Panc1 (cell line): Measurements from ENCODE around the gene RASGEF1B. TPM values are rescaled to one million over a fixed set of nuclear protein-coding genes. Genes with fewer than 3 reads are reported as not detected.

Experiments used
- ATAC-seq: fragments of 200-7000 bp; cut with Tn5 transposase; 2 replicates; pipeline ENCODE4 v1.9.1; 2020; ENCODE audit warnings: mild to moderate bottlenecking, moderate library complexity
- BruUV-seq: library from RNA; stranded (reverse); fragments of 400-500 nt; replicated peaks from 2 replicates; lab custom pipeline; 2021; lab: Mats Ljungman, UMichigan
- CTCF ChIA-PET: fragments of 300-600 bp; sonication (Branson Sonifier 250); formaldehyde crosslinking; loops from one replicate; lab custom pipeline; 2022; ENCODE audit warnings: antibody characterized with exemption; lab: Charles Lee
- POLR2A ChIA-PET: fragments of 300-600 bp; sonication (Branson Sonifier 250); formaldehyde crosslinking; loops from one replicate; lab custom pipeline; 2022; ENCODE audit warnings: antibody characterized with exemption; lab: Charles Lee
- DNase-seq: peaks from one replicate; pipeline ENCODE4 v3.0.0-alpha.2; 2010; ENCODE audit warnings: low read depth, low spot score
- H3K27ac ChIP-seq: 2 replicates; pipeline ENCODE4 v1.5.1; 2011; ENCODE audit warnings: mild to moderate bottlenecking, low read length, inconsistent platforms
- H3K27me3 ChIP-seq: fragments of 200-500 bp; sonication (Bioruptor generic); 2 replicates; pipeline ENCODE4 v1.6.0; 2014; ENCODE audit warnings: low read length, inconsistent platforms; ENCODE audit not compliant: control insufficient read depth, insufficient read depth
- H3K36me3 ChIP-seq: fragments of 200-500 bp; sonication (Bioruptor generic); 2 replicates; pipeline ENCODE4 v1.5.1; 2014; ENCODE audit warnings: inconsistent platforms, mild to moderate bottlenecking, low read length, moderate library complexity; ENCODE audit not compliant: control insufficient read depth, insufficient read depth
- H3K4me1 ChIP-seq: 2 replicates; pipeline ENCODE4 v1.5.1; 2011; ENCODE audit warnings: inconsistent platforms, mild to moderate bottlenecking, low read length, moderate library complexity; ENCODE audit not compliant: control insufficient read depth, insufficient read depth
- H3K4me3 ChIP-seq, 2 experiments: 2 replicates each; pipeline ENCODE4 v1.5.1; 2011 to 2012; ENCODE audit warnings: low read depth in 2 of 2, low read length in 2 of 2, mild to moderate bottlenecking in 2 of 2, inconsistent platforms in 1 of 2, moderate library complexity in 1 of 2
- H3K9me3 ChIP-seq: fragments of 200-500 bp; sonication (Bioruptor generic); 2 replicates; pipeline ENCODE4 v1.5.1; 2014; ENCODE audit warnings: low read depth, mild to moderate bottlenecking, inconsistent platforms, low read length, moderate library complexity; ENCODE audit not compliant: control insufficient read depth, insufficient read depth
- CTCF ChIP-seq: fragments of 450-650 bp; IDR thresholded peaks from 2 replicates; pipeline ENCODE4 v1.5.1; 2017; ENCODE audit warnings: mild to moderate bottlenecking
- POLR2AphosphoS5 ChIP-seq: IDR thresholded peaks from 2 replicates; pipeline ENCODE4 v1.6.1; 2012; ENCODE audit warnings: mild to moderate bottlenecking, low read depth, low read length, moderate library complexity
- SIN3A ChIP-seq: IDR thresholded peaks from 2 replicates; pipeline ENCODE4 v1.6.1; 2012; ENCODE audit warnings: low read depth, mild to moderate bottlenecking, low read length, moderate library complexity, borderline replicate concordance; ENCODE audit not compliant: insufficient read depth
- in situ Hi-C: cut with HindIII; loops from 2 replicates; pipeline ENCODE4 v1.10.0; 2016; ENCODE audit warnings: low sequenced_read_pairs, low pct_unique_long_range_greater_than_20kb
- intact Hi-C: fragments of 100-400 bp; cut with micrococcal nuclease; formaldehyde crosslinking; loops from one replicate; pipeline ENCODE4 v1.10.0; 2022; ENCODE audit not compliant: unreplicated experiment
- total RNA-seq: library from RNA; stranded (reverse); gene quantifications from one replicate; pipeline ENCODE4 v1.2.1, GENCODE V29; 2021; ENCODE audit not compliant: unreplicated experiment

RASGEF1B gene
- total RNA-seq, 1 experiment from 2014 or later, result not detected

- no peaks in the 10 kb centered on the region for H3K4me1 ChIP-seq
- H3K36me3 ChIP-seq, result no peaks in the 10 kb centered on the region
- no peak overlapping the region for H3K27ac ChIP-seq
- DNase-seq, result peak; percentile 41
- intact Hi-C loops, result loop anchor here (1.0 to 5.0 kb wide), 3 partner anchors 61 to 862 kb away; no protein-coding TSS in a partner anchor
- BruUV-seq, result no TSS peak
- TF ChIP-seq POLR2AphosphoS5 (no peak), CTCF (peak; percentile 71; the same call in 1 of the 2 replicates)
- in situ Hi-C loops, result no loop called here
- no peaks in the 10 kb centered on the region for H3K9me3 ChIP-seq
- POLR2A ChIA-PET, result no interaction called here
- no peak overlapping the region for H3K4me3 ChIP-seq
- peak; percentile 78 for ATAC-seq
- no peaks in the 10 kb centered on the region; the same call in 1 of the 2 replicates for H3K27me3 ChIP-seq
- CTCF ChIA-PET, result no interaction called here
These were observed 65.8 kb downstream of the RASGEF1B start for GRCh38 chr4:81405900-81406401.

GRCh38 chr4:81404741-81405140 is 67.0 kb downstream of the RASGEF1B start:
- TF ChIP-seq CTCF (no peak), SIN3A (no peak)
- ChIA-PET CTCF (no interaction called here), POLR2A (no interaction called here)
- intact Hi-C loops, result loop anchor here (5.0 kb wide), 1 partner anchor 63 kb away; no protein-coding TSS in a partner anchor
- Histone ChIP-seq H3K4me3 (no peak overlapping the region), H3K9me3 (no peaks in the 10 kb centered on the region), H3K36me3 (no peaks in the 10 kb centered on the region), H3K27me3 (no peaks in the 10 kb centered on the region; the same call in 1 of the 2 replicates), H3K4me1 (no peaks in the 10 kb centered on the region), H3K27ac (no peak overlapping the region)
- BruUV-seq, result no TSS peak
- in situ Hi-C loops, result no loop called here
- ATAC-seq, result no peak
- DNase-seq, result no peak

DNA sequence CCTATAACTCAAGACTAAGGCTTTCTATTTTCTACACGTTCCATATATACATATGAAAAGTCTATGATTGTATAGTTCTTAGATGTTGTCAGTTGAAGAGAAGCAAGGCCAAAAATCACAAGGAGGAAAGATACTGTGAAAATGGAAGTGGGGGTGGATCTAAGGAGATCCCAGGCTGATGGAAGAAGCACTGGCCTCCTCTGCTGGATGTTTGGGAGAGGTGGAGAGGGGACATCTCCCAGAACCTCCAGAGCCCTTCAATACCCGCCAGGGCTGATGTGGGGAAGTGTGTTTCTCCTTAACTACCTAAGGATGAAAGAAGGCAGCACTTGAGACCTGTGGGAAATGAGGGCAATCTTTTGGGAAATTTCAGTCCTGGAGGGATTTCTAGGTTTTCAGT is 67.4 kb downstream of the RASGEF1B start:
- H3K27ac ChIP-seq, result no peak overlapping the region
- ATAC-seq (no peak), DNase-seq (no peak)
- in situ Hi-C loops, result no loop called here
- CTCF ChIA-PET, result no interaction called here
- H3K27me3 ChIP-seq, result no peaks in the 10 kb centered on the region; the same call in 1 of the 2 replicates
- POLR2A ChIA-PET, result no interaction called here
- TF ChIP-seq CTCF, result peak; percentile 13; the same call in 1 of the 2 replicates
- TF ChIP-seq SIN3A, result no peak
- intact Hi-C loops, result no loop called here
- H3K4me1 ChIP-seq, result no peaks in the 10 kb centered on the region
- no peaks in the 10 kb centered on the region for H3K36me3 ChIP-seq
- BruUV-seq, result no TSS peak
- H3K4me3 ChIP-seq, result no peak overlapping the region
- H3K9me3 ChIP-seq, result no peaks in the 10 kb centered on the region
